TTC549 (cell line): ENCODE data around the gene HCFC2.
"Not testable (repeated sequence)": the region's sequence is repeated elsewhere in the genome, so short reads cannot be mapped to it uniquely, and the experiment has no call there.

Source experiments
- FAIRE-seq: peaks from 2 replicates; lab custom pipeline; 2012; peaks lifted over from hg19 to GRCh38; lab: Jason Lieb, UNC

The HCFC2 gene

DNA sequence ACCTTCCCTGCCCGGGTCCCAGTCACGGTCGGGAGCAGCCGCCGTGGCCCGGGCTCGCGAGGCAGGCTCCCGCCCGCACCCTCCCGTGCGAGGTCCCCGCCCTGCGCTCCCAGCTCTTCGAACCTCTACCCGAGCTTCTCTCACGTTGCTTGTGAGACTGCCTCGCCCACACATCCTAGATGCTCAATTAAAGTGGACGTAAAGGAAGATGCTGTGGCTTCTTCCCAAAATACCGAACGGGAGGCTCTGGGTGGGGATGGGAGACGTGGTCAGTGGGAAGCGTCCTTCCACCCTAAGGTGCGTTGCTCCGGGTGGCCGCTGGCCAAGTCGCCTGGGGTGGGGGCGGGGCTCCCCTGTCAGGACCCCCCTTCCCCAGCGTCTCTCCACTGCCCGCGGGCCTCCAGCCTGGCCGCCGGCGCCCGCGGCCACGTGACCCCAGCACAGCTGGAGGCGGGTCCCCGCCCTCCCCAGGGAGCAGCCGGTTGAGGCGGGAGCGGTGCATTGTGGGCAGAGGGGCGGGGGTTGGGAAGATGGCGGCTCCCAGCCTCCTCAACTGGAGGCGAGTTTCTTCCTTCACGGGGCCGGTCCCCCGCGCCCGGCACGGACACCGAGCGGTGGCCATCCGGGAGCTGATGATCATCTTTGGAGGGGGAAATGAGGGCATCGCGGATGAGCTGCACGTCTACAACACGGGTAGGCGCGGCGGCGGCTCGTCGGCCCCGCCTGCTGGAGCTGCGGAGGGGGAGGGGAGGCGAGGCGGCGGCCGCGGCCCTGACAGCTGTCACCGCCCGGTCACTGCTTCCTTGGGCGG lies at the start of gene HCFC2:
TSS of gene HCFC2 (plus strand) at position 501 of the 811 bp plus-strand sequence. CDS start at position 531, 30 bp downstream.
- FAIRE-seq = no peak

DNA sequence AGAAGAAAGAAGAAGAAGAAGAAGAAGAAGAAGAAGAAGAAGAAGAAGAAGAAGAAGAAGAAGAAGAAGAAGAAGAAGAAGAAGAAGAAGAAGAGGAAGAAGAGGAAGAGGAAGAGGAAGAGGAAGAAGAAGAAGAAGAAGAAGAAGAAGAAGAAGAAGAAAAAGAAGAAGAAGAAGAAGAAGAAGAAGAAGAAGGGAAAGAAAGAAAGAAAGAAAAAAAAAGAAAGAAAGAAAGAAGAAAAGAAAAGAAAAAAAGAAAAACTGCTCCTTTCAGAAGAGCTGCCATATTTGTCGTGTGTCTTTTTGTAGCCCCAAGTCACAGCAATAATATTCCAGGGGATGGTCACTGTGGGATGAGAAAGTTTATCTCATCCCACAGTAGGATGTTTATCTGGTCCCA lies 42.5 kb upstream of the HCFC2 start:
- not testable (repeated sequence) for FAIRE-seq

DNA sequence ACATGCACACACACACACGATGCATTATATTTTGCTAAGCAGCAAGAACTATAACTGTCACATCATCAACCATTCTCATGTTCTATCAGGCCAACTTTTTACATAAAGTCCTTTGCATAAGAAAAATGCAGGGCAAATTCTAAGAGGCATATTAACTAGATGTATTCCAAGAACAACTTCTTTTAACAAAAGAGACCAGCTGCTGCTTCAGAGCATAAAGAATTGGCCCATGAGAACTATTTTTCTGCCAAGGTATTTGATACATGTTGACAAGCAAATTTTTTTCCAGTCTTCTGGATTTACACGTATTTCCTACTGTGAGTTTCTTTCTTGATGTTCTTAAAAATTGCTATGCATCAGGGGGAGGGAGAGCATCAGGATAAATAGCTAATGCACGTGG lies 41.5 kb upstream of the HCFC2 start:
- FAIRE-seq = no peak

DNA sequence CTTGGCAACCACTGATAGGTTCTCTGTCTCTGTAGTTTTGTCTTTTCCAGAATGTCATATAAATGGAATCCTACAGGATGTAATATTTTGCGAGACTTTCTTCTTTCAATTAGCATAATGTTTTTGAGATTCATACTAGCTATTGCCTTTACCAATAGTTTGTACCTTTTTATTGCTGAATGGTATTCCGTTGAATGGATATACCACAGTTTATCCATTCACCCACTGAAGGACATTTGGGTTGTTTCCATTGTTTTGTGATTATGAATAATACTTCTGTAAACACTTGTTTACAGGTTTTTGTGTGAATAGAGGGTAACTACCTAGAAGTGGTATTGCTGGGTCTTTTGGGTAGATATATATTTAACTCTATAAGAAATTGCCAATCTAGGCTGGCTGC lies 40.6 kb upstream of the HCFC2 start:
- FAIRE-seq = no peak

DNA sequence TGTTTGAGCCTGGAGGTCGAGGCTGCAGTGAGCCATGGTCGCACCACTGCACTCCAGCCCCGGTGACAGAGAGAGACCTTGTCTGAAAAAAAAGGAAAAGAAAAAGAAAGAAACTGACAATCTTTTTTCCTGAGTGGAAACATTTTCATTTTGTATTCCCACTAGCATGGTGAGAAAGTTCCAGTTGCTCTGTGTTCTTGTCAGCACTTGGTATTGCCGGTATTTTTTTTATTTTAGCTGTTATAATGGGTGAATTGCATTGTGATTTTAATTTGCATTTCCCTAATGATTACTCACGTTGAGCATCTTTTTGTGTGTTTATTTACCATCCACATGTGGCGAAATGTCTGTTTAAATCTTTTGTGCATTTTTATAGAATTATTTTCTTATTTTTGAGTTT lies 40.0 kb upstream of the HCFC2 start:
- FAIRE-seq = no peak

DNA sequence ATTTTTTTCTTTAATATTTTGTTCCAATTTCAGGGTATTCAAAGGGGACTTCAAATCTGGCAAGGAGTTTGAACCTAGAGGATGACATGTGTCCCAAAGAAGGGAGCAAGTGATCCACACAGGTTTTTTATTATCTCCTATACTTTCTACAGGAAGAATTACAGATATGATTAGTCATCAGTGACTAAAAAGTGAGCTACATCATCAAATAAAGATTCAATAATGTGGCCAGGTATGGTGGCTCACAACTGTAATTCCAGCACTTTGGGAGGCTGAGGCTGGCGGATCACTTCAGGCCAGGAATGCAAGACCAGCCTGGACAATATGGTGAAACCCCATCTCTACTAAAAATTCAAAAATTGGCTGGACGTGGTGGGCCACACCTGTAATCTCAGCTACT lies 38.6 kb upstream of the HCFC2 start:
- no peak for FAIRE-seq

DNA sequence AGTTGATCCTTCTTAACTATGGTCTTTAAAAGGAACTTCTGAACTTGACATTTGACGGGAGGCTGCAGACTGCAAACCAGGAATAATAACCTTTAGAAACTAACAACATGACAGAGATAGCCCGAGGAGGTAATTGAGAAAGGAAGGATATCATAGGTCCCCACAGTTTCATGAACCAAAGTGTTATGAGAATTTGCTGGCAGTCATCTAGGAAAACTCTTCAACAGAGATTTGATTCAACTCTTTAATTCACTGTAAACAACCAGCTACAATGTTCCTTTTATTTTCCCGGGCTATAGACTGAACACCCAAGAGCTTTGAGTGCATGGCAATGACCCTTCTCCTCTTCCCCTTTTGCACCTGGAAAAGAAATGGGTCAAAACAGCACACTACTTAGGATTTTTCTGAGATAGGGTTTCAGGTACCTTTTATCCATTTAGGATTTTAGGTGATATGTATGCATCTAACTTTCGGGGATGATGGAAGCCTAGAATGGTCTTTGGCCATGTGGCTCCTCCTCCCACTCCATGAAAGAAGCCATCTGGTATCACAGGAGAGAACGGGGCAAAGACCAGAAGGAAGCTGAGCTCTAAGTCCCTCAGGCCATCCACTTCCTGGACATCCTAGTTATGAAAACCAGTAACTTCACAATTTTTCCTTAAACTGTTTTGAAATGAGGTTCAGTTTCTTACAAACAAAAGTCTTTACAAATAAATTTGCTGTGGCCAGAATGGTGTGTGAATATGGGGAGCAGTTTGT lies 37.3 kb upstream of the HCFC2 start:
- FAIRE-seq = no peak

DNA sequence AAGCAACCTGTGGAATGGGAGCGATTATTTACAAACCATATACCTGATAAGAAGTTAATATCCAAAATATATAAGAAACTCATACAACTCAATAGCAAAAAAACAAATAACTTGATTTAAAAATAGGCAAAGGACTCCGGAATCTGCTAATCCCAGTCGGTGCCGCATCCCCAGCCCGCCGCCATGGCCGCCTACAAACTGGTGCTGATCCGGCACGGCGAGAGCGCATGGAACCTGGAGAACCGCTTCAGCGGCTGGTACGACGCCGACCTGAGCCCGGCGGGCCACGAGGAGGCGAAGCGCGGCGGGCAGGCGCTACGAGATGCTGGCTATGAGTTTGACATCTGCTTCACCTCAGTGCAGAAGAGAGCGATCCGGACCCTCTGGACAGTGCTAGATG lies 33.7 kb upstream of the HCFC2 start:
- not testable (repeated sequence) for FAIRE-seq

DNA sequence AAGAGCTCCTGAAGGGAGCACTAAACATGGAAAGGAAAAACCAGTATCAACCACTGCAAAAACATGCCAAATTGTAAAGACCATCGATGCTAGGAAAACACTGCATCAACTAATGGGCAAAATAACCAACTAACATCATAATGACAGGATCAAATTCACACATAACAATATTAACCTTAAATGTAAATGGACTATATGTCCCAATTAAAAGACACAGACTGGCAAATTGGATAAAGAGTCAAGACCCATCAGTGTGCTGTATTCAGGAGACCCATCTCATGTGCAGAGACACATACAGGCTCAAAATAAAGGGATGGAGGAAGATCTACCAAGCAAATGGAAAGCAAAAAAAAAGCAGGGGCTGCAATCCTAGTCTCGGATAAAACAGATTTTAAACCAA lies 28.2 kb upstream of the HCFC2 start:
- FAIRE-seq = not testable (repeated sequence)

DNA sequence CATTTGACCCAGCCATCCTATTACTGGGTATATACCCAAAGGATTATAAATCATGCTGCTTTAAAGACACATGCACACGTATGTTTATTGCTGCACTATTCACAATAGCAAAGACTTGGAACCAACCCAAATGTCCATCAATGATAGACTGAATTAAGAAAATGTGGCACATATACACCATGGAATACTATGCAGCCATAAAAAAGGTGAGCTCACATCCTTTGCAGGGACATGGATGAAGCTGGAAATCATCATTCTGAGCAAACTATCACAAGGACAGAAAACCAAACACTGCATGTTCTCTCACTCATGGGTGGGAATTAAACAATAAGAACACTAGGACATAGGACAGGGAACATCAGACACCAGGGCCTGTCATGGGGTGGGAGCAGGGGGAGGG lies 24.6 kb upstream of the HCFC2 start:
- FAIRE-seq = not testable (repeated sequence)

DNA sequence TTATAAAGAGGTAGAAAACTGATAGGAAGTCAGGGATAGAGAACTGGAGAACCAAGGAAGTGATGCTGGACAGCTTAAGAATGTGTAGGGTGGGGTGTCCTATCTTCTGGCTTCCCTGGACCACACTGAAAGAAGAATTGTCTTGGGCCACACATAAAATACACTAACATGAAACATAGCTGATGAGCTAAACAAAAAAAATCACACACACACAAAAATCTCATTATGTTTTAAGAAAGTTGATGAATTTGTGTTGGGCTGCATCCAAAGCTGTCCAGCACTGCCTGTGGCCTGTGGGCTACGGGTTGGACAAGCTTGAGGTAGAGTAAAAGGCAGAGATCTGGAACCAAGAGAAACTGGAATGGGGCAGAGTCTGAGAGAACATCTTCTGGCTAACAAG lies 21.8 kb upstream of the HCFC2 start:
- no peak for FAIRE-seq

DNA sequence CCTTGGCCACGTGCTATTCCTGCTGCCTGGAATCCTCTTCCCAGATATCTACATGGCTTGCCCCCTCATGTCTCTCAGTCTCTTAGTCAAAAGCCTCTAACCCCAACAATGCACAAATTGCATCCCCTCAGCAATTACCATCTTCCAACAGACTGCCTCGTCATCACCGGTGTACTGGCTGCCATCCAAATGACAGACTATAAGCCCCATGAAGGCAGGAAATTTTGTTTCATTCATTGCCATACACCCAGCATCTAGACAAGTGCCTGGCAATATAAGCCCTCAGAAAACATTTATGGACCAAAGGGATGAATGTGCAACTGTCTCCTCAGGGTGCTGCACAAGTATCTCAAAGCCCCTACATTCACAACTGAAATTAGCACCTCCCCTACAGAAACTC lies 20.2 kb upstream of the HCFC2 start:
- FAIRE-seq = no peak

DNA sequence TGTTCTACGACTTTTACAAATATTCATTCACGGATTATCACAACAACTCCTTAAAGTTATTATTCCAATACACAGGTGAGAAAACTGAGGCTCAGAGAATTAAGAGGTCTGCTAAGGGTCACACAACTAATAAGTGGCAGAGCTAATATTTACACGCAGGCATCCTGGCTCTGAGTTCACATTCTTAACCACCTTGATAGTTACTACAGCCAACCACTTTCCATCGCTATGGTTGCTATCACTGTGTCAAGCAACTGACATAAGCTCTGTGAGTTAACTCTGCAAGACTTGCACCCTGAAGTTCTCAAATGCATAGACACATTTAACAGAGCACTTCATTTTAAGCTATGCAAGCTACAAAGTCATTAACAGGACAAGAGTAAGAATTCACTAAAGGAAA lies 18.0 kb upstream of the HCFC2 start:
- FAIRE-seq = no peak

DNA sequence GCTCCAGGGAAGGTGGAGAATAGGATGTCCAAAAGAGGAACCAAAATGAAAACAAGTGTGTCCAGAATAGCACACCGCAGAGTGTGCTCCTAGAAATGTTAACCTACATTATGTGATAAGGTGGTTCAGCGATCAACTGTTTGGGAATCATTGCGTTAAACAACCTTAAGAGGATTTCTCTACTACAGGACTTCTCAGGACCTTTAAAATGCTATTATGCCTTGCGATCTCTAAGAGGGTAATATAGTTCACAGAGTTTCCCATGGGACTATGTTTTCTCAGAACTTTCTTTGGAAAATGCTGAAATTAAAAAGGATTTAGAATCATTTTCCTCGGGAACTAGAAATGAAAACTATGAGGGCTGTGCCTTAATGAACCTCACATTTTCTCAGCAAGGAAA lies 16.2 kb upstream of the HCFC2 start:
- FAIRE-seq = no peak

DNA sequence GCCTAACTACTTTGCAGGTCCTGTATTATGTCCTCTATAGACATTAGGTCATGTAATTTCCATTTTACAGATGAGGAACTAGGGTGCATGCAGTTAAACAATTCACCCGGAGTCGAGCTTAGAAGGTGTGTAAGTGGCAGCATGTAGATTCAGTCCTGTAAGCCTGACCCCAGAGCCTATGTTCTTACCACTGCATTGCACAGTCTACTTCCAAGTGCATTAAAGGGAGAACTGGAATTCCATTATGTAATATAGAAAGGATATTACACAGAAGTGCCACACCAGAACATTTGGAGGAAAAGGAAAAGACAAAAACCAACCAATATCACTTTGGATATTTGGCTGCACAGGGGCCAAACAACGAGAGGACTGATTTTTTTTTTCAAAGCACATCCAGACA lies 15.5 kb upstream of the HCFC2 start:
- no peak for FAIRE-seq

DNA sequence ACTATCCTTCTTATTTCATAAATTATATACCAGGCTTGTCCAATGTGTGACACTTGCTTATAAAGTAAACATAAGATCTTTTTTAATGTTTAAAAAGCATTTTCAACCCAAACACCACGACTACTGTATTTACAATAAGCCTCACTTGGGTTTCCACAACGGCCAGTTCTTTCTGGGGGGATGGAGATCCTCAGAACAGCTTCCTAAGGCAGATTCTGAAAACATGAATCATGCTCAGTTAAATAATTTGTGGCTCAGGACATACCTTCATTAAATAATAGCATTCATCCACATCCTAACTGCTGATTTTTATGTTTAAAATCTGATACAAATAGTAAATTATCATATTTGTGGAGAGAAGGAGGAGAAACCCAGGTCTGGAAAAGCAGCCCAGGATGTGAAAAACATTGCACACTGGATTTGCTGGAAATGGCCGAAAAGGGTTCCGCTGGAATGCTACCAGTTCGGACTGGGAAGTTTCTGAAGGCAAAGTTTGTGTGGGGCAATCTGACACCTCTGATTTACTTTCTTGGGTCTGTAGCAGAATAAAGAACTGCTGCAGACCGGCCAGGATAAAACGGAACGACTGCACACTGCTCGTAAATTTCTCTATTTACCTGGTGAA lies 14.9 kb upstream of the HCFC2 start:
- FAIRE-seq = no peak

DNA sequence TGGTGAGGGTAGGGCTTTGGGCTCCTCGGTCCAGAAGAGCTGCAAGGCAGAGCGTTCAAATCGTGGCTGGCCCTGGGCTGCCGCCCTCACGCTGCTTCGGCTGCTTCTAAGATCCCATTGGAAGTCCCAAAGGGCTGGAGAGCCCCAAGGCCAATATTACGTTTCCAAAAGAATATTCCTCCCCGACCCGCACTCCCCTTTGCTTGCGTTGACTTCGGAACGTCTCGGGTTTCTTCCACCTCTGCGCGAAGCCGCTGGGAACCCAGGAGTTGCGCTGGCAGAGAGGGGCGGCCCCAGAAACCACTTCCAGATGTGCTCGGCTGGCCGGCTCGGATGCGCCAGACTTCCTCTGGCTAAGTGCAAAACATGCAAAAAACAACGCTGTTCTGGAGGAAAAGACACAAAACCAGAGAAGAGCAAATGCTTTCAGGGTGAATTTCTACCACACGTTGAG lies 14.4 kb upstream of the HCFC2 start, which contains the start of gene GLT8D2:
TSS of gene GLT8D2 (minus strand) at position 285 of the 454 bp plus-strand sequence. CDS start 30,539 bp downstream, outside the sequence.
- FAIRE-seq = no peak

DNA sequence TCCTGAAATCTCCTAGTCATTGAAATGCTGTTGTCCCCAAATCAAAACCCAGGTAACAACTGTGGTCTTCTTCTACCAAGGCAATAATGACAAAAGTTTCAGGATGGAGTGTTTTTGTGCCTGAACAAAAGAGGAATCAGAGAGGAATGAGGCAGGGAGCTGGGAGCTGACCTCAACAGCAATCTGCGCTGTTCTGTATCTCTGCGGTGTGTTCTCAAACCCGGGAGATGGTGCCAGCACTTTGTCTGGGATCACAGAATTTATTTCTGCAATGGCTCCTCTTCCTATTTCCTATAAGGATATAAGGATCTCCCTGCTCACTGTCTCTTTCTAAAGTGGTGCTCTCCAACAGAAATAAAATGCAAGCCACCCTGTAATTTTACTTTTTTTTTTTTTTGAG lies 13.9 kb upstream of the HCFC2 start:
- no peak for FAIRE-seq

DNA sequence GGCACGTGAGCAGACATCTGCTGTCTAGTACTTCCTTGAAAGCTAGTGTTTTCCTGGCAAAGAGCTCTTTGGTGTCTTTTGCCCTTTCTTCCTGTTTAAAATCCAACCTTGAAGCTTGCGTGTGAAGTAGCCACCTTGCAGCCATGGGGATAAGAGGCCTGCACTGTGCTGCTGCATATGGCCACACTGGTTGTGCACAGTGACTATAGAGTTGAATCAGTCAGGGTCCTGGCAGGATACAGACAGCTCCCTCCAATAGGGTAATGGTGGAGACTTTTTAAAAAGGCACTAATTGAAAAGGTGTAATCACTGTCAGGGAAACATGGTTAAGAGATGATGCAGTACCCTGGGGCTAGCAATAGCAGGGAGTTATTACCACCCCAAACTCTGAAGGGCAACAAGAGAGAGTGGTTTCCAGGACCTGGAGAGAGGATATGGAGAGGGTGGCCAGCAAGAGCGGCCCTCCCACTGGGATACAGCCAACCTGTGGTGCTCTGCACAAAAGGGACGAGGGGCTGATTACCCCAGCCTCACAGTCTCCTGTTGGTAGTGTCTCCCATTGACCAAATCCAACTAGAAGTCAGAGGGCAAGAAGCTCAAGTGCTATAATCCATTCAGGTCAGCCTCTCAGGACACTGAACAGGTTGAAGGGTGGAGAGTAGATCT lies 9.5 kb upstream of the HCFC2 start:
- FAIRE-seq = no peak

DNA sequence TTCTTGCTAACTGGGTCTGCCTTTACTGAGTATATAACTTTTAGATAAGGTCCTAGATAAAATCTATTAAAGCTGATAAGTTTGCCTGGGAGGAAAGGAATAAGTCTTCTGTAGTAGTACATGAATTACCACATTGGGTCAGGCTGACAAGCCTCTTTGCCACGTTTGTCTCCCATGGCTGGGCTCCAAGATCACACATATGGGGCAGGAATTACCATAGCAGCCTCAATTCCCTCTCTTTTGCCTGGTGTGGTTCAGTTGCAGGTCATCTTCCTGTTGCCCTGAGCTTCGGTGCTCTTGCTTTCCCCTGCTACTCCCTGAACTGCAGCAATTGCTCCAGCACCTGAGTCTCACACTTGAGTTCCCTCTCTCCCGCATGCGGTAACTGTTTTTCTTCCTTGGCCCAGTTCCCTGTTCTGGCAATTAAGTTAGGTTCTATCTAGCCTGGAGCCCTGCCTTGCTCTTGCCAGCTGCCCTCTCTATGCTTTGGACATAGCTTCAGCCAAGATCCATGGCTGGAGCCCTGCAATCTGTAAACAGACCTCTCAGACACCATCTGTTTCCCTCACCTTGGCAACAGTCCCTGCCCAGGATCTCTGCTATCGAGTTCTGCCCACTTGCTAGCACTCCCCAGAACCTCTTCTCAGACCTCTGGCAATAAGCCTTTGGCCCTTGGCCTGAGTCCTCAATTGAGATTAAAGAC lies 8.5 kb upstream of the HCFC2 start:
- FAIRE-seq = no peak

DNA sequence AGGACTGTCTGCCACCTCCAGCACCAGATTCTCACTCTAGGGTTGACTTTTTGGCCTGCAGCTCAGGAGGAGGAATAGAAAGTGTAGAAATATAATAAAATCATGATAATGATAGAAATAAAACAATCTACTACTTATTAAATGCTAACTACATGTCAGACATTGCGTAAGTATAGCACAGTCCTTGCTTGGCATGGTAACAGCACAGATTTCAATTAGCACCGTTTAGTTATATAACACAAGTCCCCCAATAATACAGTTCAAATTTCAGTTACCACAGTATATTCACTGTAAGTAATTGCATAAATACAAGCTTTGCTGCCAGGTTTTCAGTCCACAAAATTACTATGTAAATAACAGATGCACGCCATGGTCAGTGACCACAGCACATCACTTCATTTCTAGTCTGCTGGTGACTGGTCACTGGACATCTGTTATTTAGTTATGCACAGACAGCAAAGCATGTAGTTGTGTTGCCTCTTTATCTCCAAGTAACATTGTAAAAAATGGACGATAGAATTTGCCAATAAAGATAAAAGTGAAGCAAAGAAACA lies 7.8 kb upstream of the HCFC2 start:
- no peak for FAIRE-seq
